Astrocyte (in vitro differentiated cells and primary cell): ENCODE results near the gene PCSK7. TPM values are rescaled to one million over a fixed set of nuclear protein-coding genes. Genes with fewer than 3 reads are reported as not detected.

Experiments used
- DNase-seq: peaks from one replicate; pipeline ENCODE4 v3.0.0-alpha.2; 2010; ENCODE audit warnings: low read depth
- FAIRE-seq: peaks from 2 replicates; lab custom pipeline; 2011; peaks lifted over from hg19 to GRCh38; lab: Jason Lieb, UNC
- H2AFZ ChIP-seq: 2 replicates; pipeline ENCODE4 v1.6.0; 2012; ENCODE audit warnings: low read depth, low read length, inconsistent platforms
- H3K27ac ChIP-seq: 2 replicates; pipeline ENCODE4 v1.5.1; 2011; ENCODE audit warnings: low read depth, low read length, inconsistent platforms
- H3K27me3 ChIP-seq: 2 replicates; pipeline ENCODE4 v1.6.0; 2011; ENCODE audit warnings: low read length, inconsistent platforms; ENCODE audit not compliant: insufficient read depth
- H3K36me3 ChIP-seq: 2 replicates; pipeline ENCODE4 v1.5.1; 2011; ENCODE audit warnings: low read length, inconsistent platforms; ENCODE audit not compliant: insufficient read depth
- H3K4me1 ChIP-seq: 2 replicates; pipeline ENCODE4 v1.5.1; 2011; ENCODE audit warnings: low read length, inconsistent platforms; ENCODE audit not compliant: insufficient read depth
- H3K4me2 ChIP-seq: 2 replicates; pipeline ENCODE4 v1.6.0; 2012; ENCODE audit warnings: low read length, inconsistent platforms
- H3K4me3 ChIP-seq: 2 replicates; pipeline ENCODE4 v1.5.1; 2011; ENCODE audit warnings: low read depth, mild to moderate bottlenecking, low read length, inconsistent platforms; ENCODE audit not compliant: insufficient read depth
- H3K79me2 ChIP-seq: 2 replicates; pipeline ENCODE4 v1.6.0; 2012; ENCODE audit warnings: mild to moderate bottlenecking, low read length, inconsistent platforms; ENCODE audit not compliant: insufficient read depth
- H3K9ac ChIP-seq: 2 replicates; pipeline ENCODE4 v1.6.0; 2012; ENCODE audit warnings: mild to moderate bottlenecking, low read length, inconsistent platforms
- H3K9me3 ChIP-seq: 2 replicates; pipeline ENCODE4 v1.5.1; 2012; ENCODE audit warnings: low read depth, mild to moderate bottlenecking, low read length, inconsistent platforms; ENCODE audit not compliant: insufficient read depth
- H4K20me1 ChIP-seq: 2 replicates; pipeline ENCODE4 v1.6.0; 2012; ENCODE audit warnings: low read length, inconsistent platforms; ENCODE audit not compliant: insufficient read depth
- H3K27ac Mint-ChIP-seq: one replicate; pipeline ENCODE4 v1.8.0; 2021; ENCODE audit warnings: mild to moderate bottlenecking, mixed read lengths; ENCODE audit not compliant: unreplicated experiment
- H3K27me3 Mint-ChIP-seq: one replicate; pipeline ENCODE4 v1.8.0; 2021; ENCODE audit warnings: low read depth, mixed read lengths; ENCODE audit not compliant: unreplicated experiment
- H3K36me3 Mint-ChIP-seq: one replicate; pipeline ENCODE4 v1.8.0; 2021; ENCODE audit warnings: low read depth, mixed read lengths; ENCODE audit not compliant: unreplicated experiment
- H3K4me1 Mint-ChIP-seq: one replicate; pipeline ENCODE4 v1.8.0; 2021; ENCODE audit warnings: low read depth, mixed read lengths; ENCODE audit not compliant: unreplicated experiment
- H3K4me3 Mint-ChIP-seq: one replicate; pipeline ENCODE4 v1.8.0; 2021; ENCODE audit warnings: mild to moderate bottlenecking, moderate library complexity, mixed read lengths; ENCODE audit not compliant: unreplicated experiment
- H3K9me3 Mint-ChIP-seq: one replicate; pipeline ENCODE4 v1.8.0; 2021; ENCODE audit warnings: mild to moderate bottlenecking, mixed read lengths; ENCODE audit not compliant: unreplicated experiment
- CTCF ChIP-seq: IDR thresholded peaks from 2 replicates; pipeline ENCODE4 v1.5.1; 2011; ENCODE audit warnings: low read depth, mild to moderate bottlenecking, inconsistent platforms, low read length, moderate library complexity; ENCODE audit not compliant: insufficient read depth
- EZH2 ChIP-seq: IDR thresholded peaks from 2 replicates; pipeline ENCODE4 v1.6.1; 2012; ENCODE audit warnings: mild to moderate bottlenecking, low read length, inconsistent platforms; ENCODE audit not compliant: insufficient read depth
- total RNA-seq: library from RNA; stranded (reverse); gene quantifications from 2 replicates; pipeline ENCODE4 v1.2.1, GENCODE V29; 2021

Gene PCSK7
- total RNA-seq, 1 donor from 2014 or later, result 43.6 TPM

GRCh38 chr11:117255966-117256365 is 24.1 kb upstream of the PCSK7 start:
- H3K4me1 ChIP-seq, result peaks cover 18% of the 10 kb centered on the region
- no peaks in the 10 kb centered on the region for H3K36me3 ChIP-seq
- DNase-seq (no peak), FAIRE-seq (no peak)
- Mint-ChIP-seq H3K27ac (no peak overlapping the region), H3K9me3 (no peaks in the 10 kb centered on the region), H3K36me3 (peaks cover 8% of the 10 kb centered on the region), H3K4me3 (no peak overlapping the region), H3K4me1 (peaks cover 5% of the 10 kb centered on the region), H3K27me3 (no peaks in the 10 kb centered on the region)
- peaks cover 5% of the 10 kb centered on the region for H4K20me1 ChIP-seq
- no peaks in the 10 kb centered on the region for H3K9me3 ChIP-seq
- TF ChIP-seq EZH2 (no peak), CTCF (no peak)
- H3K4me2 ChIP-seq, result no peak overlapping the region
- no peaks in the 10 kb centered on the region for H3K27me3 ChIP-seq
- no peak overlapping the region for H3K27ac ChIP-seq
- H3K4me3 ChIP-seq, result no peak overlapping the region
- no peak overlapping the region for H3K9ac ChIP-seq
- H3K79me2 ChIP-seq, result no peaks in the 10 kb centered on the region
- H2AFZ ChIP-seq, result no peak overlapping the region

GRCh38 chr11:117251506-117251905 is 19.6 kb upstream of the PCSK7 start:
- peaks cover 20% of the 10 kb centered on the region for H3K36me3 ChIP-seq
- TF ChIP-seq CTCF, result no peak
- TF ChIP-seq EZH2, result no peak
- FAIRE-seq (no peak), DNase-seq (no peak)
- Mint-ChIP-seq H3K4me1 (peaks cover 3% of the 10 kb centered on the region), H3K9me3 (no peaks in the 10 kb centered on the region), H3K27me3 (no peaks in the 10 kb centered on the region), H3K4me3 (no peak overlapping the region), H3K36me3 (peaks cover 10% of the 10 kb centered on the region), H3K27ac (no peak overlapping the region)
- H3K4me3 ChIP-seq, result no peak overlapping the region
- H3K4me1 ChIP-seq, result peaks cover 5% of the 10 kb centered on the region
- H3K79me2 ChIP-seq, result no peaks in the 10 kb centered on the region
- no peaks in the 10 kb centered on the region for H3K9me3 ChIP-seq
- H3K27me3 ChIP-seq, result no peaks in the 10 kb centered on the region
- no peak overlapping the region for H3K27ac ChIP-seq
- no peaks in the 10 kb centered on the region for H4K20me1 ChIP-seq
- no peak overlapping the region for H3K9ac ChIP-seq
- no peak overlapping the region for H2AFZ ChIP-seq
- no peak overlapping the region for H3K4me2 ChIP-seq

- Mint-ChIP-seq H3K9me3 (no peaks in the 10 kb centered on the region), H3K27me3 (no peaks in the 10 kb centered on the region), H3K27ac (no peak overlapping the region), H3K36me3 (peaks cover 10% of the 10 kb centered on the region), H3K4me3 (no peak overlapping the region), H3K4me1 (no peaks in the 10 kb centered on the region)
- Histone ChIP-seq H2AFZ (no peak overlapping the region), H4K20me1 (no peaks in the 10 kb centered on the region), H3K27ac (no peak overlapping the region), H3K4me3 (no peak overlapping the region), H3K4me2 (no peak overlapping the region), H3K9me3 (no peaks in the 10 kb centered on the region), H3K36me3 (peaks cover 26% of the 10 kb centered on the region), H3K4me1 (no peaks in the 10 kb centered on the region), H3K9ac (no peak overlapping the region), H3K27me3 (no peaks in the 10 kb centered on the region), H3K79me2 (no peaks in the 10 kb centered on the region)
- FAIRE-seq, result no peak
- no peak for TF ChIP-seq EZH2
- TF ChIP-seq CTCF, result no peak
- DNase-seq, result no peak
Observed at GRCh38 chr11:117249571-117249970, 17.7 kb upstream of the PCSK7 start.
